Bronchial epithelial cell (primary cell): Measurements from ENCODE around the gene GPRC5A. TPM values are rescaled to one million over a fixed set of nuclear protein-coding genes. Genes with fewer than 3 reads are reported as not detected.

Experiments used
- DNase-seq: peaks from one replicate; pipeline ENCODE4 v3.0.0-alpha.2; 2010; ENCODE audit warnings: low read depth
- FAIRE-seq: peaks from 2 replicates; lab custom pipeline; 2011; peaks lifted over from hg19 to GRCh38; lab: Jason Lieb, UNC
- H3K27me3 ChIP-seq: 2 replicates; pipeline ENCODE4 v1.5.1; 2011; ENCODE audit warnings: low read length; ENCODE audit not compliant: control insufficient read depth, insufficient read depth
- H3K36me3 ChIP-seq: 2 replicates; pipeline ENCODE4 v1.5.1; 2011; ENCODE audit warnings: low read length; ENCODE audit not compliant: control insufficient read depth, insufficient read depth
- H3K4me3 ChIP-seq: 2 replicates; pipeline ENCODE4 v1.5.1; 2011; ENCODE audit warnings: mild to moderate bottlenecking, low read depth, low read length, control low read depth
- total RNA-seq: library from RNA; depleted of rRNA; stranded (reverse); fragments of >200 nt; gene quantifications from 2 replicates; pipeline ENCODE4 v1.2.1, GENCODE V29; 2014
- TF ChIP-seq, protein P1 (sequence below): IDR thresholded peaks from 2 replicates; pipeline ENCODE4 v1.5.1; 2011; ENCODE audit warnings: mild to moderate bottlenecking, moderate library complexity, low read length, control low read depth, inconsistent platforms; ENCODE audit not compliant: insufficient read depth, severe bottlenecking

Gene GPRC5A
- total RNA-seq, 1 donor from 2014 or later, result 16.1 TPM

- no peak for FAIRE-seq
- peak; percentile 87 for DNase-seq
- Histone ChIP-seq H3K4me3 (no peak overlapping the region), H3K27me3 (no peaks in the 10 kb centered on the region), H3K36me3 (peaks cover 1% of the 10 kb centered on the region)
- TF ChIP-seq, protein P1, sequence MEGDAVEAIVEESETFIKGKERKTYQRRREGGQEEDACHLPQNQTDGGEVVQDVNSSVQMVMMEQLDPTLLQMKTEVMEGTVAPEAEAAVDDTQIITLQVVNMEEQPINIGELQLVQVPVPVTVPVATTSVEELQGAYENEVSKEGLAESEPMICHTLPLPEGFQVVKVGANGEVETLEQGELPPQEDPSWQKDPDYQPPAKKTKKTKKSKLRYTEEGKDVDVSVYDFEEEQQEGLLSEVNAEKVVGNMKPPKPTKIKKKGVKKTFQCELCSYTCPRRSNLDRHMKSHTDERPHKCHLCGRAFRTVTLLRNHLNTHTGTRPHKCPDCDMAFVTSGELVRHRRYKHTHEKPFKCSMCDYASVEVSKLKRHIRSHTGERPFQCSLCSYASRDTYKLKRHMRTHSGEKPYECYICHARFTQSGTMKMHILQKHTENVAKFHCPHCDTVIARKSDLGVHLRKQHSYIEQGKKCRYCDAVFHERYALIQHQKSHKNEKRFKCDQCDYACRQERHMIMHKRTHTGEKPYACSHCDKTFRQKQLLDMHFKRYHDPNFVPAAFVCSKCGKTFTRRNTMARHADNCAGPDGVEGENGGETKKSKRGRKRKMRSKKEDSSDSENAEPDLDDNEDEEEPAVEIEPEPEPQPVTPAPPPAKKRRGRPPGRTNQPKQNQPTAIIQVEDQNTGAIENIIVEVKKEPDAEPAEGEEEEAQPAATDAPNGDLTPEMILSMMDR, result no peak
Measured at GRCh38 chr12:12902036-12902435, 10.7 kb downstream of the GPRC5A start.

- FAIRE-seq (no peak), DNase-seq (peak; percentile 81)
- TF ChIP-seq, protein P1, result no peak
- H3K4me3 ChIP-seq, result no peak overlapping the region
- no peaks in the 10 kb centered on the region for H3K27me3 ChIP-seq
- peaks cover 9% of the 10 kb centered on the region for H3K36me3 ChIP-seq
Measured at GRCh38 chr12:12903642-12904609, 12.6 kb downstream of the GPRC5A start.

DNA sequence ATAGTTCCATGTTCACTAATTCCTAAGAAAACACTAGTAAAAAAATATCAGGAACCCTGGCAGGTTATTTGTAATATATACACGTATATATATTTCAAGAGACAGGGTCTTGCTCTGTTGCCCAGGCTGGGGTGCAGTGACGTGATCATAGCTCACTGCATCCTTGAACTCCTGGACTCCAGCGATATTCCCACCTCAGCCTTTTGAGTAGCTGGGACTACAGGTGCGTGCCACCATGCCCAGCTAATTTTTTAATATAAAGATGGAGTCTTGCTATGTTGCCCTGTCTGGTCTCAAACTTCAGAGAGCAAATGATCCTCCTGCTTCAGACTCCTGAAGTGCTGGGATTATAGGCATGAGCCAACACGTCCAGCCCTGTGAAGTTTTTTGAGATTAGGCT, 16.2 kb downstream of the GPRC5A start:
- H3K27me3 ChIP-seq, result no peaks in the 10 kb centered on the region
- no peak overlapping the region for H3K4me3 ChIP-seq
- peaks cover 19% of the 10 kb centered on the region for H3K36me3 ChIP-seq
- FAIRE-seq (no peak), DNase-seq (no peak)
- TF ChIP-seq, protein P1, result no peak

- Histone ChIP-seq H3K4me3 (no peak overlapping the region), H3K36me3 (peaks cover 25% of the 10 kb centered on the region), H3K27me3 (no peaks in the 10 kb centered on the region)
- FAIRE-seq (no peak), DNase-seq (no peak)
- TF ChIP-seq, protein P1, result no peak
Measured at GRCh38 chr12:12908252-12908651, 16.9 kb downstream of the GPRC5A start.

- peak; percentile 13 for FAIRE-seq
- DNase-seq, result no peak
- Histone ChIP-seq H3K27me3 (no peaks in the 10 kb centered on the region), H3K36me3 (peaks cover 29% of the 10 kb centered on the region), H3K4me3 (no peak overlapping the region)
- TF ChIP-seq, protein P1, result no peak
Measured at GRCh38 chr12:12908711-12909110, 17.3 kb downstream of the GPRC5A start.
